Esophagus squamous epithelium (tissue), 5 donors: ENCODE results near the gene TMEM87B. TPM values are rescaled to one million over a fixed set of nuclear protein-coding genes. Genes with fewer than 3 reads are reported as not detected.

Source experiments
- DNase-seq: peaks from one replicate; lab custom pipeline; 2025; lab: John Stamatoyannopoulos, UW
- H3K27ac ChIP-seq, 4 donors: fragments of 200-600 bp; sonication (generic); one replicate each; pipeline ENCODE4 v1.5.1; 2016 to 2019; ENCODE audit warnings: mild to moderate bottlenecking in 1 of 4
- H3K27me3 ChIP-seq, 4 donors: fragments of 200-600 bp; sonication (generic); 1 replicate in 3 of 4; 2 replicates in 1 of 4; pipeline versions ENCODE4 v1.5.1 to v1.6.0; 2017 to 2021; ENCODE audit warnings: antibody characterized with exemption in 1 of 4
- H3K36me3 ChIP-seq, 3 donors: fragments of 200-600 bp; sonication (generic); one replicate each; pipeline ENCODE4 v1.5.1; 2016 to 2019
- H3K4me1 ChIP-seq, 3 donors: fragments of 200-600 bp; sonication (generic); one replicate each; pipeline ENCODE4 v1.5.1; 2017 to 2019
- H3K4me3 ChIP-seq, 4 donors: fragments of 200-600 bp; sonication (generic); 1 replicate in 3 of 4; 2 replicates in 1 of 4; pipeline ENCODE4 v1.5.1; 2016 to 2019; ENCODE audit warnings: mild to moderate bottlenecking in 2 of 4, moderate library complexity in 1 of 4
- H3K9me3 ChIP-seq, 3 donors: fragments of 200-600 bp; sonication (generic); one replicate each; pipeline ENCODE4 v1.5.1; 2016 to 2019
- POLR2A ChIP-seq, 4 donors: fragments of 450-650 bp; IDR thresholded peaks; one replicate each; pipeline ENCODE4 v1.6.1; 2017; ENCODE audit warnings: antibody characterized with exemption in 4 of 4, mild to moderate bottlenecking in 4 of 4, moderate library complexity in 3 of 4
- WGBS, 2 donors: methylation state at CpG; one replicate each; pipeline ENCODE4 v1.1.5; 2018; 5-methylcytosine and 5-hydroxymethylcytosine counted together
- intact Hi-C: fragments of 100-400 bp; cut with DNase I; formaldehyde crosslinking; loops from one replicate; pipeline ENCODE4 v1.15.0; 2022
- total RNA-seq, 4 donors: library from RNA; depleted of rRNA; stranded (reverse); fragments of >200 nt; gene quantifications; one replicate each; pipeline ENCODE4 v1.1.0, GENCODE V29; 2016
- TF ChIP-seq, protein P1 (sequence below), 6 experiments: fragments of 450-650 bp in 4 of 6; fragments of 200-600 bp in 2 of 6; sonication (generic) in 2 of 6; IDR thresholded peaks; one replicate each; pipeline ENCODE4 v1.5.1; 2016 to 2019; ENCODE audit warnings: antibody characterized with exemption in 6 of 6, mild to moderate bottlenecking in 4 of 6, moderate library complexity in 4 of 6
- donor health status: DM: yes; HTN: yes; CAD: no.

The TMEM87B gene
- total RNA-seq, 4 donors from 2014 or later: 17.7 to 30.0 (median 23.6) TPM

DNA sequence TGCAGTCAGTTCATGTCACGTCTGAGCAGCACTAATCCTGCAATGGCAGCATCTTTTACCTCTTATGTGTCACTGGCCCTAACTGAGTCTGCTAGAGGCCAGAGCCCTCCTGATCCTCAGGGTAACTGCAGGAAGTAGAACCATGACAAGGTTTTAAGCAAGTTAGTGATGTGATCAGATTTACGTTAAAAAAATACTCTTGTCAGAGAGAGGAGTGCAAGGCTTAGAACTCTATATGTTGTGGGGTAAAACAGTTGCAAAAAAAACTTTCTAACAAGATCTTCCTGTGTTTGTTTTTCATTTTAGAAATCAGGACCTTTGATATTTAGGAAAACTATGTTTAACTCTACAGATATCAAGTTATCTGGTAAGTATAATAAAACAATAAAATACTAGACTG, 4.6 kb downstream of the TMEM87B start:
- DNase-seq: no peak
- Histone ChIP-seq H3K36me3 (peaks cover 0 to 55% (median 4%) of the 10 kb centered on the region in 3 donors), H3K4me1 (peaks cover 19 to 37% (median 19%) of the 10 kb centered on the region in 3 donors), H3K27me3 (no peaks in the 10 kb centered on the region), H3K4me3 (no peak overlapping the region), H3K9me3 (no peaks in the 10 kb centered on the region), H3K27ac (peak overlapping the region in 1 of 4 donors; percentile 10)
- TF ChIP-seq, protein P1, sequence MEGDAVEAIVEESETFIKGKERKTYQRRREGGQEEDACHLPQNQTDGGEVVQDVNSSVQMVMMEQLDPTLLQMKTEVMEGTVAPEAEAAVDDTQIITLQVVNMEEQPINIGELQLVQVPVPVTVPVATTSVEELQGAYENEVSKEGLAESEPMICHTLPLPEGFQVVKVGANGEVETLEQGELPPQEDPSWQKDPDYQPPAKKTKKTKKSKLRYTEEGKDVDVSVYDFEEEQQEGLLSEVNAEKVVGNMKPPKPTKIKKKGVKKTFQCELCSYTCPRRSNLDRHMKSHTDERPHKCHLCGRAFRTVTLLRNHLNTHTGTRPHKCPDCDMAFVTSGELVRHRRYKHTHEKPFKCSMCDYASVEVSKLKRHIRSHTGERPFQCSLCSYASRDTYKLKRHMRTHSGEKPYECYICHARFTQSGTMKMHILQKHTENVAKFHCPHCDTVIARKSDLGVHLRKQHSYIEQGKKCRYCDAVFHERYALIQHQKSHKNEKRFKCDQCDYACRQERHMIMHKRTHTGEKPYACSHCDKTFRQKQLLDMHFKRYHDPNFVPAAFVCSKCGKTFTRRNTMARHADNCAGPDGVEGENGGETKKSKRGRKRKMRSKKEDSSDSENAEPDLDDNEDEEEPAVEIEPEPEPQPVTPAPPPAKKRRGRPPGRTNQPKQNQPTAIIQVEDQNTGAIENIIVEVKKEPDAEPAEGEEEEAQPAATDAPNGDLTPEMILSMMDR (IDR thresholded peaks at IDR 0.05): no peak
- no peak for TF ChIP-seq POLR2A (IDR thresholded peaks at IDR 0.05)
- intact Hi-C loops: no loop called here
- 89% methylated on average over 2 of the region's 2 CpGs for WGBS, 2 donors

DNA sequence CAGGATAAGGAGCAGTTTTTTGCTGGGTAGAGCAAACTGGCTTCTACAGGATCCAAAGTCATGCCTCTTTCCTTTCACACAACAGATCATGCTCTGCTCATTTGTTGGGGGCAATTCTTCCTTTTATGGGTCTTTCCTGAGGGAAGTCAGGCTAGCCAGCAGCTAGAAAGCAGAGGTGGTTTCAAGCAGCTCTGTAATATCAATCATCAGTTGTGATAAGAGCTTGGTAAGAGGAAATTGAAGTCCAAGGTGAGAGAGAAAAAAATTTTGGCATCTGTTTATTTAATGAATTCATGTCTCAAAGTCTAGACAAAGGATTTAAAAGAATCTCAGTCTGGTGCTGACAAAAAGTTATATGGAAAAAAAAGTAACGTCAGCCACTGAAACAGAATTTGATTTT, 6.2 kb downstream of the TMEM87B start:
- no peak overlapping the region for H3K27ac ChIP-seq
- no peaks in the 10 kb centered on the region for H3K9me3 ChIP-seq
- DNase-seq: no peak
- H3K4me1 ChIP-seq: peaks cover 17 to 33% (median 17%) of the 10 kb centered on the region in 3 donors
- no peak overlapping the region for H3K4me3 ChIP-seq
- H3K27me3 ChIP-seq: no peaks in the 10 kb centered on the region
- intact Hi-C loops: no loop called here
- TF ChIP-seq POLR2A (IDR thresholded peaks at IDR 0.05): no peak
- TF ChIP-seq, protein P1 (IDR thresholded peaks at IDR 0.05): no peak
- peaks cover 0 to 72% (median 4%) of the 10 kb centered on the region in 3 donors for H3K36me3 ChIP-seq
- 91 to 94% methylated on average over 1 of the region's 1 CpG for WGBS, 2 donors

DNA sequence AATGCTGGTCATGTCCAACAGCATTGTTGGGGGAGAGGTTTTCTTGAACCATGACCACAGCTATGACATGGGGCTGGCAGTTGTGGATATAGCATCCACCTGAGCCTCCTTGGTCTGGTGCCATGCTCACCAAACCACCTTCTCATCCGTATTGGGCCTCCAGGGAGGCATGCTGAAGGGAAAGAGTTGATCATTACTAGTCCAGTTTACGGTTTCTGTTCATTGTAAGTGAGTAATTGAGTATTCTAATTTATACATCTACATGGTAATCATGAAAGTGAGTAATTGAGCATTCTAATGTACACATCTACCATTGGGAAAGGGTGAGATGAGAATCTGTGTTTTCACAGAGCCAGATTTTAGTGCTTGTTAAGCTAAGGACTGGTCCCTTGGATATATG, 6.8 kb downstream of the TMEM87B start:
- intact Hi-C loops: no loop called here
- H3K9me3 ChIP-seq: no peaks in the 10 kb centered on the region
- TF ChIP-seq, protein P1 (IDR thresholded peaks at IDR 0.05): no peak
- no peak for TF ChIP-seq POLR2A (IDR thresholded peaks at IDR 0.05)
- H3K36me3 ChIP-seq: peaks cover 0 to 77% (median 4%) of the 10 kb centered on the region in 3 donors
- H3K27ac ChIP-seq: no peak overlapping the region
- peaks cover 12 to 27% (median 13%) of the 10 kb centered on the region in 3 donors for H3K4me1 ChIP-seq
- no peaks in the 10 kb centered on the region for H3K27me3 ChIP-seq
- 81 to 85% methylated on average over 2 of the region's 2 CpGs for WGBS, 2 donors
- DNase-seq: no peak
- no peak overlapping the region for H3K4me3 ChIP-seq

DNA sequence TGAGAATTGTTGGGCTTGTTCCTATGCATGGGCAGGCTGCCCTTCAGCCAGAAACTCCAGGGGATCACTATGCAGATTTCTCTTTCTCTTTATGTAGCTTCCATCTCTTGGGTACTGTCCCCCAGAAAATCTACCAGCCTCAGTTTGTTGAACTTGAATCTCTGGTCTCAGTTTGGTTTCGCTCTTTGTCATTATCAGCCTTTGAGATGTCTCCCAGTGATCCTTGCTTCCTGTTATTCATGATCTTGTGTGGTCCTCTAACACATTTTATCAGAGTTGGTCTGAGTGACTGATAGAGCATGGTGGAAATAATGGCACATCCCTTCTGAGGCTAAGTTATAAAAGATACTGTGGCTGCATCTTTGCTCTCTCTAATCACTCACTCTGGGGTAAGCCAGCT, 7.8 kb downstream of the TMEM87B start:
- TF ChIP-seq, protein P1 (IDR thresholded peaks at IDR 0.05): no peak
- no peak for TF ChIP-seq POLR2A (IDR thresholded peaks at IDR 0.05)
- Histone ChIP-seq H3K4me1 (peaks cover 1 to 17% (median 6%) of the 10 kb centered on the region in 3 donors), H3K9me3 (no peaks in the 10 kb centered on the region), H3K4me3 (no peak overlapping the region), H3K36me3 (peaks cover 6 to 88% (median 13%) of the 10 kb centered on the region in 3 donors), H3K27me3 (no peaks in the 10 kb centered on the region), H3K27ac (no peak overlapping the region)
- intact Hi-C loops: no loop called here
- no peak for DNase-seq
- 93 to 100% methylated on average over 1 of the region's 1 CpG for WGBS, 2 donors

DNA sequence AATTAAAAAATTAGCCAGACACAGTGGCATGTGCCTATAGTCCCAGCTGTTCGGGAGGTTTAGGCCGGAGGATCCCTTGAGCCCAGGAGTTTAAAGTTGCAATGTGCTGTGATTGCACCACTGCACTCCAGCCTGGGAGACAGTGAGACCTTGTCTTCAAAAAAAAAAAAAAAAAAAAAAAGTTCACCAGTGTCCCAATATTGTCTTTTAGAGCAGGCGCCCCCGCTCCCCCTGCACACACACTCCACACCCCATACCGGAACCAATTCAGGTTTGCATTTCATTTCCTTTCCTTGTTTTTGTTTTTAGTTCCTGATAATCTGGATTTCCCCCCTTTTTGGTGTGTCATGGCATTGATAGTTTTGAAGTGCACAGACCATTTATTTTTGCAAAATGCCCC, 10.4 kb downstream of the TMEM87B start:
- no peaks in the 10 kb centered on the region for H3K4me1 ChIP-seq
- no peak for TF ChIP-seq POLR2A (IDR thresholded peaks at IDR 0.05)
- TF ChIP-seq, protein P1 (IDR thresholded peaks at IDR 0.05): no peak
- H3K27me3 ChIP-seq: no peaks in the 10 kb centered on the region
- no peak overlapping the region for H3K4me3 ChIP-seq
- intact Hi-C loops: no loop called here
- no peaks in the 10 kb centered on the region for H3K9me3 ChIP-seq
- no peak overlapping the region for H3K27ac ChIP-seq
- DNase-seq: no peak
- H3K36me3 ChIP-seq: peaks cover 12 to 99% (median 13%) of the 10 kb centered on the region in 3 donors
- 68 to 85% methylated on average over 5 of the region's 5 CpGs for WGBS, 2 donors
